AG04450 (cell line): ENCODE measurements around the gene CTCFL. TPM values are rescaled to one million over a fixed set of nuclear protein-coding genes. Genes with fewer than 3 reads are reported as not detected.

ENCODE experiments used
- CTCF ChIA-PET: fragments of 300-600, 350-600 bp; formaldehyde crosslinking; extraction: SDS; loops from one replicate; lab custom pipeline; 2022; ENCODE audit warnings: antibody characterized with exemption, inconsistent platforms; lab: Charles Lee
- POLR2A ChIA-PET: fragments of 350-600 bp; formaldehyde crosslinking; extraction: SDS; loops from one replicate; lab custom pipeline; 2021; ENCODE audit warnings: antibody characterized with exemption, inconsistent platforms; lab: Yijun Ruan, JAX
- DNase-seq: peaks from one replicate; pipeline ENCODE4 v3.0.0-alpha.2; 2011; ENCODE audit warnings: low read depth, low spot score
- H3K27ac ChIP-seq: one replicate; pipeline ENCODE4 v1.5.1; 2012; ENCODE audit warnings: low read depth, low read length, control low read depth
- H3K27me3 ChIP-seq: one replicate; pipeline ENCODE4 v1.6.0; 2012; ENCODE audit warnings: low read length; ENCODE audit not compliant: control insufficient read depth, insufficient read depth
- H3K4me3 ChIP-seq: 2 replicates; pipeline ENCODE4 v1.5.1; 2011; ENCODE audit warnings: mild to moderate bottlenecking, low read depth, low read length, control low read depth
- H3K9me3 ChIP-seq: 2 replicates; pipeline ENCODE4 v1.5.1; 2012; ENCODE audit warnings: low read length; ENCODE audit not compliant: control insufficient read depth, insufficient read depth
- polyA plus RNA-seq: library from polyadenylated mRNA; depleted of rRNA; stranded (reverse); fragments of >200 nt; gene quantifications from 2 replicates; pipeline ENCODE4 v1.2.3, GENCODE V29; 2011
- TF ChIP-seq, protein P1 (sequence below): IDR thresholded peaks from 2 replicates; pipeline ENCODE4 v1.5.1; 2011; ENCODE audit warnings: low read depth, low read length, control low read depth, inconsistent platforms

CTCFL gene
- polyA plus RNA-seq, 1 experiment: not detected

- peaks cover 22% of the 10 kb centered on the region for H3K27me3 ChIP-seq
- ChIA-PET CTCF (no interaction called here), POLR2A (no interaction called here)
These were observed 68.8 kb downstream of the CTCFL start for GRCh38 chr20:57456116-57456515.

GRCh38 chr20:57455386-57455785 is 69.6 kb downstream of the CTCFL start:
- CTCF ChIA-PET: no interaction called here
- no peak for DNase-seq
- Histone ChIP-seq H3K27me3 (peaks cover 24% of the 10 kb centered on the region), H3K4me3 (no peak overlapping the region), H3K9me3 (peaks cover 3% of the 10 kb centered on the region; the same call in 1 of the 2 replicates), H3K27ac (no peak overlapping the region)
- TF ChIP-seq, protein P1, sequence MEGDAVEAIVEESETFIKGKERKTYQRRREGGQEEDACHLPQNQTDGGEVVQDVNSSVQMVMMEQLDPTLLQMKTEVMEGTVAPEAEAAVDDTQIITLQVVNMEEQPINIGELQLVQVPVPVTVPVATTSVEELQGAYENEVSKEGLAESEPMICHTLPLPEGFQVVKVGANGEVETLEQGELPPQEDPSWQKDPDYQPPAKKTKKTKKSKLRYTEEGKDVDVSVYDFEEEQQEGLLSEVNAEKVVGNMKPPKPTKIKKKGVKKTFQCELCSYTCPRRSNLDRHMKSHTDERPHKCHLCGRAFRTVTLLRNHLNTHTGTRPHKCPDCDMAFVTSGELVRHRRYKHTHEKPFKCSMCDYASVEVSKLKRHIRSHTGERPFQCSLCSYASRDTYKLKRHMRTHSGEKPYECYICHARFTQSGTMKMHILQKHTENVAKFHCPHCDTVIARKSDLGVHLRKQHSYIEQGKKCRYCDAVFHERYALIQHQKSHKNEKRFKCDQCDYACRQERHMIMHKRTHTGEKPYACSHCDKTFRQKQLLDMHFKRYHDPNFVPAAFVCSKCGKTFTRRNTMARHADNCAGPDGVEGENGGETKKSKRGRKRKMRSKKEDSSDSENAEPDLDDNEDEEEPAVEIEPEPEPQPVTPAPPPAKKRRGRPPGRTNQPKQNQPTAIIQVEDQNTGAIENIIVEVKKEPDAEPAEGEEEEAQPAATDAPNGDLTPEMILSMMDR: no peak
- POLR2A ChIA-PET: no interaction called here

More at GRCh38 chr20:57456116-57456515, 68.8 kb downstream of the CTCFL start:
- Histone ChIP-seq H3K27ac (no peak overlapping the region), H3K4me3 (no peak overlapping the region), H3K9me3 (peaks cover 3% of the 10 kb centered on the region; the same call in 1 of the 2 replicates)
- DNase-seq: no peak
- TF ChIP-seq, protein P1: no peak

DNA sequence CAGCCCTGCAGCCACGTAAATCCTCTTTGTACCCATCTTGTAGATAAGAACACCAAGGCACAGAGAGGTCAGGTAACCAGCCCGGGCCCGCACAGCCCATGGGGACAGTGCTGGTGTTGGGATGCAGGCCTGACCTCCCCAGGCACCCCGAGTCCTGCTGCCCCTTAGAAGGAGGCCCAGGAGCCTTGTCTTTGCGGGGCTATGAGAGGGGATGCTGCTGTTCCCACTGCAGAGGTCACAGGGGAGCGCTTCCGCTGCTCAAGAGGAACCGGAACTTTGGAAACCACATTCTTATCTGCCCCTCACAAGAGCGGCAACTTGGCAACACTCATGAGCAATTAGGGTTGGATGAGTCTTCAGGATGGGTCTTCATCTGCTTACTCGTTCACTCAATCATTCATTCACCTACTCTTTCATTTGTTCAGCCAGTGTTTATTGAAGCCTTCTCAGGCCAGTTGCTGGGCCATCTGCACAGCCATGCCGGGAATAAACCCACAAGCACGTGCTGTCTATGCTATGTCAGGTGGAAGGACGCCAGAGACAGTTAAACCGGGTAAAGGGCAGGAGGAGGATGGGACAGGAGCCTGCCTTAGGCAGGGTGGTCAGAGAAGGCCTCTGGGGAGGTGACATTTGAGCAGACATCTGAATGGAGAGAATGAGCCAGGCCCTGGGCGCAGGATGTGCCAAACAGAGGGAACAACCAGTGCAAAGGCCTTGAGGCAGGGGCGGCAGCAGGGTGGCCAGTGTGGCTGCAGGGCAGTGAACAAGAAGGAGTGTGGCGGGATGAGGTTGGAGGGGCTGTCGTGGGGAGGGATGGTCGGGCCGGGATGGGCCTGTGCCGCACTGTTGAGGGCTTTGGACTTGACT is 72.9 kb downstream of the CTCFL start:
- Histone ChIP-seq H3K27ac (no peak overlapping the region), H3K9me3 (no peaks in the 10 kb centered on the region), H3K27me3 (peaks cover 14% of the 10 kb centered on the region), H3K4me3 (no peak overlapping the region)
- TF ChIP-seq, protein P1: no peak
- DNase-seq: no peak
- POLR2A ChIA-PET: no interaction called here
- CTCF ChIA-PET: no interaction called here

DNA sequence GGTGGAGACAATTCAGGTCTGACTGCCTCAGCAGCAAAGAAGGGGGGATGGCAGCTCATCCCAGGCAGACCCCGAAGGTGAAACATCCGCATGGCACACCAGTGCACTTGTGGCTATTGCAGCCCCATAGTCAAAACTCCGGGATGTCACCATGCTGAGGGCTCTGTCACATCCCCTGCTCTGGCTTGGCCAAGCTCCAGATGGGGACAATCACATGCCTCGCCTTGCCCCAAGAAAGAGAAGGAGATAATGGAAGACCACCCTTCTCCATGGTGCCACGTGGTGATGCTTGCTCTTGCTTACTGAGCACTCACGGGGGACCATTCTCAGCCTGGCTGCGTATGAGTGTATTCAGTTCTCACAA is 73.5 kb downstream of the CTCFL start:
- POLR2A ChIA-PET: no interaction called here
- peaks cover 14% of the 10 kb centered on the region for H3K27me3 ChIP-seq
- H3K27ac ChIP-seq: no peak overlapping the region
- CTCF ChIA-PET: no interaction called here
- no peak for DNase-seq
- TF ChIP-seq, protein P1: no peak
- H3K4me3 ChIP-seq: no peak overlapping the region
- H3K9me3 ChIP-seq: no peaks in the 10 kb centered on the region

DNA sequence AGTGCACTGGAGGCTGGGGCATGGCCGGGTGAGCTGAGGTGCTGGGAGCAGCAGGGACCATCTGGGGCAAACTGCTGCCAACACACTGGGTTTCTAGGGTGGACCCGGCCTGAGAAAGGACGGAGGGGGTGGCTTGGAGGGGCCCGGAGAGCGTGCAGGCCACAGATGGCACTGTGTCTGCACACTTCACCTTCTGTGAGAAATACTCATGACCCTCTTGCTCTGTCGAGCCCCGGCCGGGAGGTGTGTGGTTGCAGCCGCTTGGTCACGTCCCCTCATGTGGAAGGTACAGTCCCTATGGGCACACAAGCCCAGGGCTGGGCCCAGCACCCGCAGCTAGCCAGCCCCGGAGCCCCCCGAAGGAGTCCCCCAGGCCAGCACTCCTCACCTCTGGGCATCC is 74.0 kb downstream of the CTCFL start:
- Histone ChIP-seq H3K4me3 (no peak overlapping the region), H3K9me3 (peaks cover 2% of the 10 kb centered on the region; the same call in 1 of the 2 replicates), H3K27me3 (peaks cover 14% of the 10 kb centered on the region), H3K27ac (no peak overlapping the region)
- ChIA-PET POLR2A (no interaction called here), CTCF (no interaction called here)
- no peak for DNase-seq
- TF ChIP-seq, protein P1: no peak
